OCI-LY1 (cell line): ENCODE data around the gene CCT4.

Experiments used
- EZH2 ChIP-seq: fragments of 200-600 bp; sonication (generic), shearing (Covaris generic); IDR thresholded peaks from 2 replicates; pipeline ENCODE4 v1.8.0; 2017; ENCODE audit warnings: borderline replicate concordance, mixed run types, mild to moderate bottlenecking, antibody characterized with exemption, low read length, moderate library complexity, mixed read lengths
- TF ChIP-seq, protein P1 (sequence below): fragments of 200-600 bp; sonication (generic), shearing (Covaris generic); IDR thresholded peaks from 2 replicates; pipeline ENCODE4 v1.5.1; 2017; ENCODE audit warnings: mild to moderate bottlenecking, antibody characterized with exemption, low read length, moderate library complexity, mixed read lengths

DNA sequence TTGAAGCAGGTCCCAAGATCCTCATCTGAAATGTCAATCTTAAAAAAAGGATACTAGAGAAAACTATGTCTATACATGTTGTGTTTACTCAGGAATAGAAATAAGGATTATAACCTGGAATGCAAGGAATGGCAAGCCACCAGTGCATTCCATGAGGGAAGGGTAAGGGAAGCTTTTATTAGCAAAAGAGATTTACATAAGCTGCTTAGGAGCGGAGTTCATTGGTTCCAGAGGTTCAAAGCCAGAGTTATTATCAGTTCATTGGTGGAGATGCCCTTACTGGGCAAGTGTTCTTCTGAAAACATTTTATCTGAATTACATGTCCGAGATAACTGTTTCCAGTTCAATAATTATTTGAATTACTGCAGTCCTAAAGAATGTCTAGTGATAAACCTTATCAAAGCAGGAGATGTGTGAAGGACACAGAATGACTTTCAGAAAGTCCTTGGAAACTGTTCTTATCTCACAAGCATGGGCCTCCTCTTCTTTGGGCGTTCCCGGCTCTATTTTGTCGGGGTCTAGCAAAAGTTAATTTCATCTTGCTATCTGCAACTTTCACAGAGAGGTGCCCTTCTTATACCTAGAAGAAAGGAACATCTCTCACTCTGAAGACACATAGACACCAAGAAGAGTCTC lies 40.5 kb upstream of the CCT4 start:
- TF ChIP-seq, protein P1, sequence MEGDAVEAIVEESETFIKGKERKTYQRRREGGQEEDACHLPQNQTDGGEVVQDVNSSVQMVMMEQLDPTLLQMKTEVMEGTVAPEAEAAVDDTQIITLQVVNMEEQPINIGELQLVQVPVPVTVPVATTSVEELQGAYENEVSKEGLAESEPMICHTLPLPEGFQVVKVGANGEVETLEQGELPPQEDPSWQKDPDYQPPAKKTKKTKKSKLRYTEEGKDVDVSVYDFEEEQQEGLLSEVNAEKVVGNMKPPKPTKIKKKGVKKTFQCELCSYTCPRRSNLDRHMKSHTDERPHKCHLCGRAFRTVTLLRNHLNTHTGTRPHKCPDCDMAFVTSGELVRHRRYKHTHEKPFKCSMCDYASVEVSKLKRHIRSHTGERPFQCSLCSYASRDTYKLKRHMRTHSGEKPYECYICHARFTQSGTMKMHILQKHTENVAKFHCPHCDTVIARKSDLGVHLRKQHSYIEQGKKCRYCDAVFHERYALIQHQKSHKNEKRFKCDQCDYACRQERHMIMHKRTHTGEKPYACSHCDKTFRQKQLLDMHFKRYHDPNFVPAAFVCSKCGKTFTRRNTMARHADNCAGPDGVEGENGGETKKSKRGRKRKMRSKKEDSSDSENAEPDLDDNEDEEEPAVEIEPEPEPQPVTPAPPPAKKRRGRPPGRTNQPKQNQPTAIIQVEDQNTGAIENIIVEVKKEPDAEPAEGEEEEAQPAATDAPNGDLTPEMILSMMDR: no peak
- no peak for TF ChIP-seq EZH2
